ENCODE data around the gene LINC00305.

DNA sequence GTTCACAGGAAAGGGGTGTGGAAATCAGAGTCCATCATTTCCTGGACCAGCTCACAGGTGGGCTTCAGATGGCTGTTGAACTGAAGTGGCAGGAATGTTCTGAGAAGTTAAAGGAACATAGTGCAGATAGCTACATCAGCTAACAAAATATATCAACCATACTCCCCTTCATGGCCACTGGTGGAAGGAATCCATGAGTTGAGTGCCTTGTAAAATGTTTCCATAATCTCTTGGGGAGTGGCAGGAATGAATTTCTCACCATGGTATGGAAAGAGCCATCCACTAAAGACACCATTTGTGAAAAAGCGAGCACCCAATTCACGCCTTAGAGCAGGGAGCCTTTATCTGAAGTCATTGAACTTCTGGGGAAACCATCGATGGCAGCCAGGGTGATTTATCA is at the start of gene LINC00305:
- TF ChIP-seq CTCF (IDR thresholded peaks at IDR 0.05; ENCODE audit: low read depth, low read length) (no peak), EZH2phosphoT487 (IDR thresholded peaks at IDR 0.05; ENCODE audit: low read depth) (no peak)
